ENCODE measurements around the gene ATP8A2.
"Not testable (repeated sequence)": the region's sequence is repeated elsewhere in the genome, so short reads cannot be mapped to it uniquely, and the experiment has no call there.

ATP8A2 gene

GRCh38 chr13:25371875-25372283 lies at the start of gene ATP8A2:
ATP8A2 (plus strand) TSS chr13:25371974; CDS start chr13:25372213, 239 bp downstream.
- no peak for DNase-seq (ENCODE audit: low spot score)

GRCh38 chr13:25324100-25324499 lies 47.7 kb upstream of the ATP8A2 start:
- DNase-seq (ENCODE audit: low spot score) = no peak

GRCh38 chr13:25329706-25330105 lies 42.1 kb upstream of the ATP8A2 start:
- DNase-seq (ENCODE audit: low spot score) = no peak

- no peak for DNase-seq (ENCODE audit: low spot score)
These were observed 41.2 kb upstream of the ATP8A2 start for GRCh38 chr13:25330541-25330940.

GRCh38 chr13:25335856-25336255 lies 35.9 kb upstream of the ATP8A2 start:
- DNase-seq (ENCODE audit: low spot score) = no peak

- DNase-seq (ENCODE audit: low spot score) = no peak
These were observed 26.2 kb upstream of the ATP8A2 start for GRCh38 chr13:25345576-25345975.

- no peak for DNase-seq (ENCODE audit: low spot score)
These were observed 24.6 kb upstream of the ATP8A2 start for GRCh38 chr13:25347151-25347550.

GRCh38 chr13:25351404-25351803 lies 20.4 kb upstream of the ATP8A2 start:
- no peak for DNase-seq (ENCODE audit: low spot score)

GRCh38 chr13:25352230-25352629 lies 19.5 kb upstream of the ATP8A2 start:
- DNase-seq (ENCODE audit: low spot score) = no peak

GRCh38 chr13:25352806-25353205 lies 19.0 kb upstream of the ATP8A2 start:
- DNase-seq (ENCODE audit: low spot score) = no peak

- DNase-seq (ENCODE audit: low spot score) = no peak
These were observed 18.4 kb upstream of the ATP8A2 start for GRCh38 chr13:25353344-25353743.

- no peak for DNase-seq (ENCODE audit: low spot score)
These were observed 17.4 kb upstream of the ATP8A2 start for GRCh38 chr13:25354377-25354776.

GRCh38 chr13:25360443-25360842 lies 11.3 kb upstream of the ATP8A2 start:
- DNase-seq (ENCODE audit: low spot score) = not testable (repeated sequence)

GRCh38 chr13:25365720-25366235 lies 6.0 kb upstream of the ATP8A2 start:
- DNase-seq (ENCODE audit: low spot score) = no peak

- no peak for DNase-seq (ENCODE audit: low spot score)
These were observed 458 bp upstream of the ATP8A2 start for GRCh38 chr13:25371158-25371874.

- DNase-seq (ENCODE audit: low spot score) = peak; percentile 15
These were observed 709 bp downstream of the ATP8A2 start for GRCh38 chr13:25372284-25373081.

- DNase-seq (ENCODE audit: low spot score) = peak; percentile 59
These were observed 4.1 kb downstream of the ATP8A2 start for GRCh38 chr13:25375727-25376358.

GRCh38 chr13:25377244-25377962 lies 5.6 kb downstream of the ATP8A2 start:
- DNase-seq (ENCODE audit: low spot score) = no peak

GRCh38 chr13:25378528-25378927 lies 6.8 kb downstream of the ATP8A2 start:
- peak; percentile 71 for DNase-seq (ENCODE audit: low spot score)

GRCh38 chr13:25379011-25379410 lies 7.2 kb downstream of the ATP8A2 start:
- no peak for DNase-seq (ENCODE audit: low spot score)

- DNase-seq (ENCODE audit: low spot score) = no peak
These were observed 8.3 kb downstream of the ATP8A2 start for GRCh38 chr13:25380082-25380481.

- no peak for DNase-seq (ENCODE audit: low spot score)
These were observed 9.1 kb downstream of the ATP8A2 start for GRCh38 chr13:25380741-25381324.
